OCI-LY3 (cell line): ENCODE data around the gene TMEM53.

Experiments used
- CTCF ChIP-seq: fragments of 200-600, 300-600 bp; sonication (generic); IDR thresholded peaks from 2 replicates; pipeline ENCODE4 v1.5.1; 2014; ENCODE audit warnings: antibody characterized with exemption, low read length, low read depth
- EZH2phosphoT487 ChIP-seq: fragments of 200-600 bp; shearing (Covaris generic); IDR thresholded peaks from 2 replicates; pipeline ENCODE4 v1.6.1; 2018; ENCODE audit warnings: antibody characterized with exemption, mixed run types, low read depth

GRCh38 chr1:44660176-44660575 is 14.1 kb downstream of the TMEM53 start:
- TF ChIP-seq CTCF (no peak), EZH2phosphoT487 (no peak)
